Measurements from ENCODE around the gene PVALB.
A peak's percentile ranks its signal among the peaks of the same experiment; 100 is the strongest.

PVALB gene

DNA sequence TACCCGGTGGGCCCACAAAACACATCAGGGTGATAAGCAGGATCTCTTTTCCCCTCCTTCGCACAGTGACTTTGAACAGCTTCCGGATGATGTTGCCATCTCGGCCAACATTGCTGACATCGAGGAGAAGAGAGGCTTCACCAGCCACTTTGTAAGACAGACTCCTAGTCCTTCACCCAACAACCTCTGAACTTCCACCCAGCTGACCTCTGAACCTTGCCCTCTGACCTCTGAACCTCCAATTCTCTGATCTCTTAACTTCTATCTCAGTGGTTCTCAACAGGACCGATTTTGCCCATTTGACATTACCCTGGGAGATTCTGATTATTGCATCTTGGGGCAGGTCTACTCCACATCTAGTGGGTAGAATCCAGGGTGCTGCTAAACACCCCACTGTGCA lies 47.1 kb upstream of the PVALB start:
- Histone ChIP-seq H3K9me2 (replicated peaks; ENCODE audit: control insufficient read depth, low read length) (no peaks in the 10 kb centered on the region), H3K4me3 (ENCODE audit: low read length) (no peak overlapping the region), H3F3A (ENCODE audit: control insufficient read depth, insufficient read depth) (peaks cover 29% of the 10 kb centered on the region), H3K9me3 (ENCODE audit: control insufficient read depth, insufficient read depth, low read length) (no peaks in the 10 kb centered on the region), H3K36me3 (ENCODE audit: control insufficient read depth, low read length) (peaks cover 43% of the 10 kb centered on the region), H3K27me3 (ENCODE audit: control insufficient read depth, low read length) (no peaks in the 10 kb centered on the region), H3K79me2 (ENCODE audit: control insufficient read depth, low read length) (peaks cover 17% of the 10 kb centered on the region), H3K4me1 (ENCODE audit: control insufficient read depth, low read length) (peaks cover 46% of the 10 kb centered on the region), H3K4me2 (ENCODE audit: low read length) (no peak overlapping the region), H3K27ac (ENCODE audit: low read depth, low read length) (no peak overlapping the region), H4K20me1 (ENCODE audit: control insufficient read depth, insufficient read depth, low read depth, low read length) (no peaks in the 10 kb centered on the region)
- TF ChIP-seq EZH2phosphoT487 (IDR thresholded peaks at IDR 0.05; ENCODE audit: borderline replicate concordance, low read length) (no peak), CTCF (IDR thresholded peaks at IDR 0.05; ENCODE audit: low read depth, low read length, poor library complexity, severe bottlenecking) (no peak)

DNA sequence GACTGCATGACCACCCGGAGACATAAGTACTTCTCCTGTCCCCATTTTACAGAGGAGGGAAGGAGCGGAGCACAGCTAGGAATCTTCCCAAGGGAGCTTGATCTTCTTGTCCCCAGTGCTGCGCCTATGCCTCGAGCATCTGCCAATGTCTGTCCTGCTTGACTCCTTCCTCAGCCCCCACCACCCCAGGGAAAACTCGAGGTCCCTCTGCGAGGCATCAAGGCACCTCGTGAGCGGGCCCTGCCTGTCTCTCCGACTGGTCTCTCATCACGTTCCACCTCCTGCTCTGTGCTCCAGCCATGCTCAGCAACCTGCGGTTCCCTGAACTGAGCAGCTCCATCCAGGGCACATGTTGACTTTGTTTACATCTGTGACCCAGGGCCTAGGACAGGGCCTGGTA lies 46.4 kb upstream of the PVALB start:
- peaks cover 17% of the 10 kb centered on the region for H3K79me2 ChIP-seq (ENCODE audit: control insufficient read depth, low read length)
- no peaks in the 10 kb centered on the region for H3K9me2 ChIP-seq (replicated peaks; ENCODE audit: control insufficient read depth, low read length)
- H3K4me3 ChIP-seq (ENCODE audit: low read length), result peak overlapping the region; percentile 73
- peaks cover 38% of the 10 kb centered on the region for H3K36me3 ChIP-seq (ENCODE audit: control insufficient read depth, low read length)
- no peaks in the 10 kb centered on the region for H4K20me1 ChIP-seq (ENCODE audit: control insufficient read depth, insufficient read depth, low read depth, low read length)
- H3K4me2 ChIP-seq (ENCODE audit: low read length), result peak overlapping the region; percentile 89
- H3K27me3 ChIP-seq (ENCODE audit: control insufficient read depth, low read length), result no peaks in the 10 kb centered on the region
- TF ChIP-seq EZH2phosphoT487 (IDR thresholded peaks at IDR 0.05; ENCODE audit: borderline replicate concordance, low read length) (no peak), CTCF (IDR thresholded peaks at IDR 0.05; ENCODE audit: low read depth, low read length, poor library complexity, severe bottlenecking) (no peak)
- H3F3A ChIP-seq (ENCODE audit: control insufficient read depth, insufficient read depth), result peaks cover 36% of the 10 kb centered on the region
- H3K27ac ChIP-seq (ENCODE audit: low read depth, low read length), result peak overlapping the region; percentile 93
- H3K4me1 ChIP-seq (ENCODE audit: control insufficient read depth, low read length), result peaks cover 53% of the 10 kb centered on the region
- no peaks in the 10 kb centered on the region for H3K9me3 ChIP-seq (ENCODE audit: control insufficient read depth, insufficient read depth, low read length)

DNA sequence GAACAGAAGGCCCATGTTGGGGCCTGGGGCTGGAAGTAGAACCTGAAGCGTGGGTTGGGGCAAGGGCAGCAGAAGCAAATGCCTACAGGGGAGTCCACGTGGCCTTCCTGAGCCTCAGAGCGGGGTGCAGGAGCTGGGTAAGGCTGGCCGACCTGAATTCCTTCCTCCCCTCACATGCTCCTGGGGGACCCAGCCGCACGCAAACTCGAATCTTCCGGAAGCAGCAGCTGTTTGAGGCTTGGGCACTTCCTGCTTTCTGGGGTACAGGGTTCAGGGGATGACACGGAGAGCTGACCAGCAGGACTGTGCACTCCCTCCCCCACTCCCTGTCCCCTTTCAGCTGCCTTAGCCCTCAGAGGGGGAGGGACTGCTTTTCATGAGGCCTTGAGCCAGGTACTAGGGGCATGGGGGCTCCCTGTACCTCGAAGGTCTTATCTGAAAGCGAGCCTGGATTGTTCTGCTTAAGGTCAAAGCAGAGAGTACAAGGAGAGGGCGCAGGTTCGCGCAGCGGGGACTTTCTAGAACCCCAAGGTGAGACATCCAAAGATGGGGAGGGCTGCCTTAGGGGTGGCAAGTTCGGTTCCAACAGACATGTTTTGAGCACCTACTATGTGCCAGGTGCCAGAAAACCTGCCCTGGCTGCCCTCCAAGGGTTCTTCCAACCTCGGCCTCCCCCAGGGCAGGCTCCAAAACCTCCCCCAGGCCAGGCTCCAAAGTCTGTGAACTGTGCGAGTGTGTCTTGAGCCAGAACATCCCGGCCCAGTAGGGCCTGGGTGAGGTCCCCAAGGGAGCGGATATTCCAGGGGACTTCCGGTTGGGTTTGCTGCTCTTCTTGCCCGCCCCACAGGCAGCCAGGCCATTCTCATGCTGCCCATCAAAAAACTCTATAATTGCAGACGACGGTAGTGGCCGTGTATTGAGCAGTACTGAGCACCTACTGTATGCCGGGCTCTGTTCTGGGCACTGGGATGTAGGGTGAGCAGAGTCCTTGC lies 45.7 kb upstream of the PVALB start:
- H3K9me2 ChIP-seq (replicated peaks; ENCODE audit: control insufficient read depth, low read length), result no peaks in the 10 kb centered on the region
- no peak for TF ChIP-seq EZH2phosphoT487 (IDR thresholded peaks at IDR 0.05; ENCODE audit: borderline replicate concordance, low read length)
- no peak for TF ChIP-seq CTCF (IDR thresholded peaks at IDR 0.05; ENCODE audit: low read depth, low read length, poor library complexity, severe bottlenecking)
- H3K4me1 ChIP-seq (ENCODE audit: control insufficient read depth, low read length), result peaks cover 60% of the 10 kb centered on the region
- H3K79me2 ChIP-seq (ENCODE audit: control insufficient read depth, low read length), result peaks cover 17% of the 10 kb centered on the region
- peak overlapping the region; percentile 89 for H3K4me2 ChIP-seq (ENCODE audit: low read length)
- H3K4me3 ChIP-seq (ENCODE audit: low read length), result peak overlapping the region; percentile 73
- H3K27ac ChIP-seq (ENCODE audit: low read depth, low read length), result peak overlapping the region; percentile 93
- no peaks in the 10 kb centered on the region for H3K27me3 ChIP-seq (ENCODE audit: control insufficient read depth, low read length)
- H3K9me3 ChIP-seq (ENCODE audit: control insufficient read depth, insufficient read depth, low read length), result no peaks in the 10 kb centered on the region
- peaks cover 42% of the 10 kb centered on the region for H3F3A ChIP-seq (ENCODE audit: control insufficient read depth, insufficient read depth)
- H4K20me1 ChIP-seq (ENCODE audit: control insufficient read depth, insufficient read depth, low read depth, low read length), result no peaks in the 10 kb centered on the region
- peaks cover 33% of the 10 kb centered on the region for H3K36me3 ChIP-seq (ENCODE audit: control insufficient read depth, low read length)
